ENCODE measurements around the gene CPE.

The CPE gene

DNA sequence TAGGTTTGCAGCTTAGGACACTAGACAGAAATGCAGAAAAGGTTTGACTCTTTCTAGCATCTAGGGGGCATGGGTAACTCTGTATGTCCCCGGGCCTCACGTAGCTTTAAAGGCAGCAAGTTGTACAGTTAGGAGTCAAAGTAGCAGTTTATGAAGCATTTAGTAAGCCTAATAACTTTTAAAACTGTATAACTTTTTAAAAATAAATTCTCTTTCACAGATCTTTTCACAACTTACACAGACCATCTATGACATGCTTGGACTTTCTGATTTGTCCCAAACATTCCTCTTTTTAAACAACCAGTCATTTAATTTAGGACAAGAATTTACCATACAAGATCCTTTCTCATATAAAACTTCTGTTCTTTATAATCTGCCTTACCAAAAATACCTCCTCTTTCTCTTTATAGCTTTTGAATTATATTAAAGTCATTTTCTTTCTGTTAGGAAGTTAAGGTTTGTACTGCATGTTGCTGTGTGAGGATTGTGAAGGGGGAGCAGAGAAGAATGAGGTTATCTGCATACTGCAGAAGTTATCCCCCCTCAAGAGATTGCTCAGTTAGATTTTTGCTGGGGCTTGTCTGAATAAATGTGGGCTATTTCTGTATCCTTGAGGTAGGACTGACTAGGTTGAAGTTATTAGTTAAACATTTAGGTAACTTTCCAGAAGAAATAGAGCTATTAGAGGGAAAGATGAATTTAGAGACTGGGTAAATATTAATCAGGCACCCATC is 94.3 kb downstream of the CPE start:
- peaks cover 3% of the 10 kb centered on the region for H3K27me3 ChIP-seq (ENCODE audit: insufficient read depth, poor library complexity, severe bottlenecking)
- no peak overlapping the region for H3K4me3 ChIP-seq (replicated peaks; ENCODE audit: insufficient read depth, low read length)
- TF ChIP-seq, protein P1, sequence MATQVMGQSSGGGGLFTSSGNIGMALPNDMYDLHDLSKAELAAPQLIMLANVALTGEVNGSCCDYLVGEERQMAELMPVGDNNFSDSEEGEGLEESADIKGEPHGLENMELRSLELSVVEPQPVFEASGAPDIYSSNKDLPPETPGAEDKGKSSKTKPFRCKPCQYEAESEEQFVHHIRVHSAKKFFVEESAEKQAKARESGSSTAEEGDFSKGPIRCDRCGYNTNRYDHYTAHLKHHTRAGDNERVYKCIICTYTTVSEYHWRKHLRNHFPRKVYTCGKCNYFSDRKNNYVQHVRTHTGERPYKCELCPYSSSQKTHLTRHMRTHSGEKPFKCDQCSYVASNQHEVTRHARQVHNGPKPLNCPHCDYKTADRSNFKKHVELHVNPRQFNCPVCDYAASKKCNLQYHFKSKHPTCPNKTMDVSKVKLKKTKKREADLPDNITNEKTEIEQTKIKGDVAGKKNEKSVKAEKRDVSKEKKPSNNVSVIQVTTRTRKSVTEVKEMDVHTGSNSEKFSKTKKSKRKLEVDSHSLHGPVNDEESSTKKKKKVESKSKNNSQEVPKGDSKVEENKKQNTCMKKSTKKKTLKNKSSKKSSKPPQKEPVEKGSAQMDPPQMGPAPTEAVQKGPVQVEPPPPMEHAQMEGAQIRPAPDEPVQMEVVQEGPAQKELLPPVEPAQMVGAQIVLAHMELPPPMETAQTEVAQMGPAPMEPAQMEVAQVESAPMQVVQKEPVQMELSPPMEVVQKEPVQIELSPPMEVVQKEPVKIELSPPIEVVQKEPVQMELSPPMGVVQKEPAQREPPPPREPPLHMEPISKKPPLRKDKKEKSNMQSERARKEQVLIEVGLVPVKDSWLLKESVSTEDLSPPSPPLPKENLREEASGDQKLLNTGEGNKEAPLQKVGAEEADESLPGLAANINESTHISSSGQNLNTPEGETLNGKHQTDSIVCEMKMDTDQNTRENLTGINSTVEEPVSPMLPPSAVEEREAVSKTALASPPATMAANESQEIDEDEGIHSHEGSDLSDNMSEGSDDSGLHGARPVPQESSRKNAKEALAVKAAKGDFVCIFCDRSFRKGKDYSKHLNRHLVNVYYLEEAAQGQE (IDR thresholded peaks at IDR 0.05; ENCODE audit: insufficient replicate concordance, low read depth) = no peak
- TF ChIP-seq CTCF (IDR thresholded peaks at IDR 0.05; ENCODE audit: insufficient read depth, low read length) (no peak), SPI1 (IDR thresholded peaks at IDR 0.05; ENCODE audit: borderline replicate concordance, low read depth) (no peak), POLR2AphosphoS5 (IDR thresholded peaks at IDR 0.05; ENCODE audit: low read depth) (no peak), GABPA (IDR thresholded peaks at IDR 0.05; ENCODE audit: low read depth) (no peak)
- no peak overlapping the region for H3K27ac ChIP-seq (replicated peaks)
- no peak for DNase-seq (ENCODE audit: low read depth in 1 of 2, low spot score in 1 of 2)

- TF ChIP-seq CTCF (IDR thresholded peaks at IDR 0.05; ENCODE audit: insufficient read depth, low read length) (no peak), POLR2AphosphoS5 (IDR thresholded peaks at IDR 0.05; ENCODE audit: low read depth) (no peak), SPI1 (IDR thresholded peaks at IDR 0.05; ENCODE audit: borderline replicate concordance, low read depth) (no peak), GABPA (IDR thresholded peaks at IDR 0.05; ENCODE audit: low read depth) (no peak)
- TF ChIP-seq, protein P1 (IDR thresholded peaks at IDR 0.05; ENCODE audit: insufficient replicate concordance, low read depth) = no peak
- H3K27ac ChIP-seq (replicated peaks) = no peak overlapping the region
- no peaks in the 10 kb centered on the region for H3K27me3 ChIP-seq (ENCODE audit: insufficient read depth, poor library complexity, severe bottlenecking)
- no peak overlapping the region for H3K4me3 ChIP-seq (replicated peaks; ENCODE audit: insufficient read depth, low read length)
- DNase-seq (ENCODE audit: low read depth in 1 of 2, low spot score in 1 of 2) = no peak
Measured at GRCh38 chr4:165474784-165475705, 96.2 kb downstream of the CPE start.

DNA sequence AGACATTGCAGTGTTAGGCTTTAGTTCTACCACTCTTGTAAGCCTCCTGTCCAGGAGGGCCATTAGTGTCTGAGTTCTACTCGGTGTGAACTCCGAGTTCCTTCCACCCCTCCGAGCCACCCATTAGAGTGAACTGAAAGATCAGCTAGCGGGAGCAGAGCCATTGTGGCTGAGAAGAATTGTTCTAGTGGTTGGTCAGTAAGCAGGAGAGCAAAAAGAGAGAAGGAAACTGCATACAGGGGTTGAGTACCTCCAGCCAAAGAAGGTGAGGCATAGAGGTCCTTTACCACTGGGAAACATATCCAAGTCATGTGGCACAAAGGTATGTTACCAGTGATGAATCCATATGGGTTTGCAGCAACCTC is 96.9 kb downstream of the CPE start:
- DNase-seq (ENCODE audit: low read depth in 1 of 2, low spot score in 1 of 2) = no peak
- no peak overlapping the region for H3K4me3 ChIP-seq (replicated peaks; ENCODE audit: insufficient read depth, low read length)
- H3K27ac ChIP-seq (replicated peaks) = no peak overlapping the region
- no peaks in the 10 kb centered on the region for H3K27me3 ChIP-seq (ENCODE audit: insufficient read depth, poor library complexity, severe bottlenecking)
- TF ChIP-seq SPI1 (IDR thresholded peaks at IDR 0.05; ENCODE audit: borderline replicate concordance, low read depth) (no peak), POLR2AphosphoS5 (IDR thresholded peaks at IDR 0.05; ENCODE audit: low read depth) (no peak), GABPA (IDR thresholded peaks at IDR 0.05; ENCODE audit: low read depth) (no peak), CTCF (IDR thresholded peaks at IDR 0.05; ENCODE audit: insufficient read depth, low read length) (no peak)
- TF ChIP-seq, protein P1 (IDR thresholded peaks at IDR 0.05; ENCODE audit: insufficient replicate concordance, low read depth) = no peak

Data from HL-60 (cell line).